Muscle layer of duodenum (tissue), 2 donors: ENCODE results near the gene ZFP91.

Experiments
- H3K27ac ChIP-seq: one replicate; pipeline ENCODE4 v1.7.0; 2013; ENCODE audit warnings: mild to moderate bottlenecking, low read length
- H3K27me3 ChIP-seq: one replicate; pipeline ENCODE4 v1.7.0; 2013; ENCODE audit warnings: low read depth, mild to moderate bottlenecking, control low read depth, low read length
- H3K36me3 ChIP-seq, 2 donors: one replicate each; pipeline ENCODE4 v1.7.0; 2013; ENCODE audit warnings: low read length in 2 of 2, control low read depth in 1 of 2, mild to moderate bottlenecking in 1 of 2; ENCODE audit not compliant: insufficient read depth in 2 of 2, control insufficient read depth in 1 of 2
- H3K4me1 ChIP-seq, 2 donors: one replicate each; pipeline ENCODE4 v1.7.0; 2013; ENCODE audit warnings: low read length in 2 of 2, mild to moderate bottlenecking in 2 of 2, control low read depth in 1 of 2, moderate library complexity in 1 of 2; ENCODE audit not compliant: insufficient read depth in 2 of 2, control insufficient read depth in 1 of 2
- H3K4me3 ChIP-seq, 2 donors: one replicate each; pipeline ENCODE4 v1.7.0; 2013; ENCODE audit warnings: low read length in 2 of 2, low read depth in 1 of 2, mild to moderate bottlenecking in 1 of 2
- H3K9me3 ChIP-seq, 2 donors: one replicate each; pipeline ENCODE4 v1.7.0; 2013; ENCODE audit warnings: low read length in 2 of 2, control low read depth in 1 of 2, mild to moderate bottlenecking in 1 of 2; ENCODE audit not compliant: control insufficient read depth in 1 of 2
- donor health status: healthy.

The ZFP91 gene

GRCh38 chr11:58636587-58636986 is 57.7 kb downstream of the ZFP91 start:
- Histone ChIP-seq H3K4me3 (no peak overlapping the region), H3K36me3 (no peaks in the 10 kb centered on the region), H3K4me1 (peaks cover 9 to 14% of the 10 kb centered on the region in 2 donors), H3K9me3 (no peaks in the 10 kb centered on the region), H3K27me3 (no peaks in the 10 kb centered on the region), H3K27ac (no peak overlapping the region)

- Histone ChIP-seq H3K36me3 (no peaks in the 10 kb centered on the region), H3K27me3 (no peaks in the 10 kb centered on the region), H3K27ac (no peak overlapping the region), H3K4me3 (no peak overlapping the region), H3K4me1 (peaks cover 9 to 14% of the 10 kb centered on the region in 2 donors), H3K9me3 (no peaks in the 10 kb centered on the region)
Measured at GRCh38 chr11:58637371-58637770, 58.5 kb downstream of the ZFP91 start.

GRCh38 chr11:58639103-58639502 is 60.2 kb downstream of the ZFP91 start:
- Histone ChIP-seq H3K36me3 (no peaks in the 10 kb centered on the region), H3K27me3 (no peaks in the 10 kb centered on the region), H3K4me3 (no peak overlapping the region), H3K4me1 (peaks cover 9 to 14% of the 10 kb centered on the region in 2 donors), H3K27ac (no peak overlapping the region), H3K9me3 (no peaks in the 10 kb centered on the region)

GRCh38 chr11:58639669-58640068 is 60.8 kb downstream of the ZFP91 start:
- Histone ChIP-seq H3K9me3 (no peaks in the 10 kb centered on the region), H3K4me3 (no peak overlapping the region), H3K27me3 (no peaks in the 10 kb centered on the region), H3K36me3 (no peaks in the 10 kb centered on the region), H3K27ac (no peak overlapping the region), H3K4me1 (peaks cover 9 to 14% of the 10 kb centered on the region in 2 donors)

- H3K36me3 ChIP-seq: no peaks in the 10 kb centered on the region
- no peak overlapping the region for H3K4me3 ChIP-seq
- no peaks in the 10 kb centered on the region for H3K27me3 ChIP-seq
- H3K27ac ChIP-seq: no peak overlapping the region
- no peaks in the 10 kb centered on the region for H3K9me3 ChIP-seq
- peaks cover 9 to 14% of the 10 kb centered on the region in 2 donors for H3K4me1 ChIP-seq
Measured at GRCh38 chr11:58640386-58641023, 61.6 kb downstream of the ZFP91 start.

GRCh38 chr11:58641341-58641740 is 62.5 kb downstream of the ZFP91 start:
- Histone ChIP-seq H3K27ac (no peak overlapping the region), H3K9me3 (no peaks in the 10 kb centered on the region), H3K4me1 (peaks cover 9 to 14% of the 10 kb centered on the region in 2 donors), H3K4me3 (no peak overlapping the region), H3K36me3 (no peaks in the 10 kb centered on the region), H3K27me3 (no peaks in the 10 kb centered on the region)

- Histone ChIP-seq H3K27me3 (no peaks in the 10 kb centered on the region), H3K4me3 (no peak overlapping the region), H3K9me3 (no peaks in the 10 kb centered on the region), H3K4me1 (peaks cover 9 to 14% of the 10 kb centered on the region in 2 donors), H3K36me3 (no peaks in the 10 kb centered on the region), H3K27ac (no peak overlapping the region)
Measured at GRCh38 chr11:58641803-58642581, 63.1 kb downstream of the ZFP91 start.

- Histone ChIP-seq H3K27ac (no peak overlapping the region), H3K4me3 (no peak overlapping the region), H3K9me3 (no peaks in the 10 kb centered on the region), H3K4me1 (peaks cover under 1 to 4% of the 10 kb centered on the region in 2 donors), H3K36me3 (no peaks in the 10 kb centered on the region), H3K27me3 (no peaks in the 10 kb centered on the region)
Measured at GRCh38 chr11:58645854-58646253, 67.0 kb downstream of the ZFP91 start.

GRCh38 chr11:58647141-58647699 is 68.4 kb downstream of the ZFP91 start:
- Histone ChIP-seq H3K27ac (no peak overlapping the region), H3K36me3 (no peaks in the 10 kb centered on the region), H3K4me3 (no peak overlapping the region), H3K9me3 (no peaks in the 10 kb centered on the region), H3K4me1 (no peaks in the 10 kb centered on the region), H3K27me3 (no peaks in the 10 kb centered on the region)

- Histone ChIP-seq H3K9me3 (no peaks in the 10 kb centered on the region), H3K27ac (no peak overlapping the region), H3K4me1 (no peaks in the 10 kb centered on the region), H3K4me3 (no peak overlapping the region), H3K27me3 (no peaks in the 10 kb centered on the region), H3K36me3 (no peaks in the 10 kb centered on the region)
Measured at GRCh38 chr11:58647866-58648265, 69.0 kb downstream of the ZFP91 start.

GRCh38 chr11:58649623-58650022 is 70.8 kb downstream of the ZFP91 start:
- Histone ChIP-seq H3K27me3 (no peaks in the 10 kb centered on the region), H3K9me3 (no peaks in the 10 kb centered on the region), H3K4me1 (no peaks in the 10 kb centered on the region), H3K27ac (no peak overlapping the region), H3K36me3 (no peaks in the 10 kb centered on the region), H3K4me3 (no peak overlapping the region)
